NCI-H82 (cell line): ENCODE results near the gene MYO16.

Experiments
- DNase-seq: peaks from one replicate; lab custom pipeline; 2025; lab: John Stamatoyannopoulos, UW

MYO16 gene

GRCh38 chr13:109243311-109243951 lies 614.0 kb downstream of the MYO16 start:
- peak; percentile 26 for DNase-seq

- DNase-seq: no peak
Measured at GRCh38 chr13:109244566-109244965, 615.2 kb downstream of the MYO16 start.

GRCh38 chr13:109246001-109246400 lies 616.6 kb downstream of the MYO16 start:
- peak; percentile 33 for DNase-seq

GRCh38 chr13:109249780-109250528 lies 620.5 kb downstream of the MYO16 start:
- DNase-seq: no peak

- DNase-seq: no peak
Measured at GRCh38 chr13:109251956-109252355, 622.5 kb downstream of the MYO16 start.

GRCh38 chr13:109253316-109253715 lies 623.9 kb downstream of the MYO16 start:
- DNase-seq: no peak

GRCh38 chr13:109254274-109254673 lies 624.9 kb downstream of the MYO16 start:
- peak; percentile 59 for DNase-seq

GRCh38 chr13:109255141-109255856 lies 625.9 kb downstream of the MYO16 start:
- no peak for DNase-seq

- DNase-seq: no peak
Measured at GRCh38 chr13:109256866-109257760, 627.7 kb downstream of the MYO16 start.
